D341Med (cell line): ENCODE measurements around the gene CLCN3.
"Not testable (repeated sequence)": the region's sequence is repeated elsewhere in the genome, so short reads cannot be mapped to it uniquely, and the experiment has no call there.

Experiments used
- DNase-seq: peaks from one replicate; pipeline ENCODE4 v3.0.0; 2012; ENCODE audit warnings: low spot score

The CLCN3 gene

DNA sequence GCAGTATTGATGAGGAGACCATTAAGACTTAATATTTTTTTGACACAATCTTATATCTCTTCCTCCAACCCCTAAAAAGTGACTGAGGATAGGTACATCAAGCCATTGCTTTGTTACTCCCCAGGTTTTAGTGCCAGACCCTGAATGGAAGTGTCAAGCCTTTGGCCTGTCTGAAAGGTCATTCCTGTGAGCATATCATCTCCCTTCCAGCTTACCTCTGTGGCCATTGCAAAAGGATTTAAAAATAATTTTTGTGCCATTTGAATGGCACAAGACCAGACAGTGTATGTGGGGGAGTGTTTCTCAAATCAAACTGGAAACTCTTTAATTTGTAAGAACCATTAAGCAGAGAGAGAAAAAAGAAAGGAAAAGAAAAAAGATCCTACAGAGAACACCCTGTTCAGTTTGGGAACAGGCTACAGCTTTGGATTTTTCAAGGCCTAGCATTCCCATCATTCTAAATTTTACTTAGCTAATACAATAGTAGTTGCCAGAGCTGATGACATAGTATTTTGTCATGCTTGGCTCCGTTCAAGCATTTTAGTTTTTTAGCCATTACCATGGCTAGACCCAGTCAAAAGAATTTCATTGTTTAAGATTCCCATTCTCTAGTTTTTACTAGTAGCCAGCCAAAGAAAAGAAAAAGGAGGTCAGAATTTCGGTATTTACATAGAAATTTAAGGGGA lies 87.7 kb downstream of the CLCN3 start:
- no peak for DNase-seq

DNA sequence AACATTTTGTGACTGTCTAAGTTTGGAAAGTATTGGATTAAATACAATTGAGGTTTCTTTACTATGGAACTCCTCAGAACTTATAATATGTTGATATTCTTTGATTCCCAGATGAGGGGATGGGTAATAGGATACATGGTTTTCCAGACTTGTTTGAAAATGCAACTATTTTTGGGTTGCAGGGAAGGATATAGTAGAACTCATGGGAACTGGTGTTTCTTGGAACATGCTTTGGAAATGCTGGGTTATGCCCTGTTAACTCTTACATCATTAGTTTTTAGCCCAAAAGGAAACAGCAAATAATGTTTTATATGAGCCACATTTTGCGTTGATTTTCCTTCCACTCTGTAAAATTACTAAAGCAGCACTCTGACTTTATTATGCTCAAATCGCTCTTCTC lies 95.4 kb downstream of the CLCN3 start:
- no peak for DNase-seq

DNA sequence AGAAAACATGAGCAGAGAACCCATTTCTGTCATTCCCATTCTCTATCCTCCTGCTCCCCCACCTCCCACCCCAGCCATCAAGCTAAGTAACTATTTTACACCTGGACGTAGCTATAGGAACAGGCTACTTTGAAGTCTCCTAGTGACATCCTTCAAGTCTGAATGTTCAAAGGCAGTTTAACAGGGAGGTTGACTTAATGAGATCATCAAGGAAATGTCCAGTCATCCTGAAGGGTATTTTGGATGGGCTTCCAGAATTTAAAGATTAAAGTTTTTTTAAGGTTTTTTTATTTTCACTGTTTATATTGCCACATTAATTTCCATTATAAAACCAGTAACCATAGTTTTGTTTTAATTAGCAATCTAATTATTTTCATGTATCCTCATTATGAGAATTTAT lies 96.3 kb downstream of the CLCN3 start:
- DNase-seq, result no peak

DNA sequence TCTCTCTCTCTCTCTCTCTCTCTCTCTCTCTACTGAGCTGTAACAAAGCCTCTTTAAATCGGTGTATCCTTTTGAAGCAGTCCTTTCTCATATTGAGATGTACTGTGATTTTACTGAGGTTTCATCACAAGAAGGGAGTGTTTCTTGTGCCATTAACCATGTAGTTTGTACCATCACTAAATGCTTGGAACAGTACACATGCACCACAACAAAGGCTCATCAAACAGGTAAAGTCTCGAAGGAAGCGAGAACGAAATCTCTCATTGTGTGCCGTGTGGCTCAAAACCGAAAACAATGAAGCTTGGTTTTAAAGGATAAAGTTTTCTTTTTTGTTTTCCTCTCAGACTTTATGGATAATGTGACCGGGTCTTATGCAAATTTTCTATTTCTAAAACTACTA lies 100.2 kb downstream of the CLCN3 start:
- DNase-seq, result no peak

DNA sequence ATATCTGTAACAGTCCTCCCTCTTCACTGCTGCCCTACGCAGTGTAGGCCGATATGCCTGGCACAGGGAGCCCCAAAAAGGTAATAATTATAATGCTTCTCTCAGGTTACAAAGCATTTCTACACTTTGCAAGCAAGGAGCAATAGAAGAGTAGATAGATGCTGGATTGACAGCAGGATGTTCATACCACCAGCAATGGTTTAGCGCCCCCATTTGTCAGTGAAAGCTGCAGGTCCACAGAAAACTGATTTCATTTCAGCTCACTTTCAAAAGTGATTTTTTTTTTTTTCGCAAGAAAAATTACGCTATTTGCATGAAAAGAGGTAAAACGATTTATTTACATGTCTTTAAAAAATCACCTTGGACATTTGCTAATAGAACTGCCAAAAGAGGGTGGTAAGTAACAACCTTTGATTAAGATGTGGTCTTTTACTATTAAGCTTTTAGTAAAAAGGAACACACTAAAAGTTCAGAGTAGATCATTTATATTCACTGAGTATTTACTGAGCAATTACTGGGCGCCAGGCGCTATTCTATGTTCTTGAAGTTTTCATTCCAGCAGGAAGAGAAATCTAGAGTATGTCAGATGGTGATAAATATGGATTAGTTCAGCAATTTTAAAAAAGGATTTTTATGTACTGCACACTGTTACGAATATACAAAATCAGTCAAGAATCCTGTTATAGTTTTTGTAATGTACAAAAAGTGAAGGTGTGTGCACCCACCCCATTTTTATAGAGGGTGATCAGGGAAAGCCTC lies 103.0 kb downstream of the CLCN3 start:
- peak; percentile 51 for DNase-seq

DNA sequence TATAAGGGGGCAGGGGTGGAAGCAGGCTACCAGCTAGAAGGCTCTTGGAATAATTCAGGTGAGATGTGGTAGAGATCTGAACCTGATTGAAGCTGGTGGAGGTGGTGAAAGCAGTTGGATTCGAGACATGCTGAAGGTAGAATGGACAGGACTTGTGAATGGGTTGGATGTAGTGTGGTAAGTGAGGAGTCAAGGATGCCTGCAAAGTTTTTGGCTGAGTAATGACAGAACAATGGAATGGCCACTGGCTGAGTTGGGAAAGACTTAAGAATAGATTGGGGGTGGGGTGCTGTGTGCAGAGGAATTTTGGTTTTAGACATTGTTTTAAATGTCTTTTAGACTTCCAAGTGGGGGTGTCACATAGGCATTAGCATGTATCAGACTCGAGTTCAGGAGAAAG lies 103.9 kb downstream of the CLCN3 start:
- DNase-seq, result no peak

DNA sequence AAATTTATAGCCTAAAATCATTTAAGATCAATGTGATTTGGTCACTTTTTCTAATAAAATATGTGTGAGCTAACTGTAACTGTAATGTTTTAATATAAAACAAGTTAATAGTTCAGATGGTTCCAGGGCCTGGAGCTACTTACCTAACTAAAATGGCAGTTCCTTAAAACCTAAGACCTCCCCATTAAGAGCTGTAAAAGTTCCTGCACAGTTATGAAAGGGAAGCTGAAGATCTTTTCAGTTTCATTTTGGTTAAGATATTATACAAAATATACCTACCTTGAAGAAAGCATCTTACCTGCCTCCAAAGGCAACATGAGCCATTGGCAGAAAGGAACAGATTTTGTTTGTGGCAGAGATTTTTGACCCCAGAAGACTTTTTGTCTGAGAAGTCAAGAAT lies 107.2 kb downstream of the CLCN3 start:
- no peak for DNase-seq

DNA sequence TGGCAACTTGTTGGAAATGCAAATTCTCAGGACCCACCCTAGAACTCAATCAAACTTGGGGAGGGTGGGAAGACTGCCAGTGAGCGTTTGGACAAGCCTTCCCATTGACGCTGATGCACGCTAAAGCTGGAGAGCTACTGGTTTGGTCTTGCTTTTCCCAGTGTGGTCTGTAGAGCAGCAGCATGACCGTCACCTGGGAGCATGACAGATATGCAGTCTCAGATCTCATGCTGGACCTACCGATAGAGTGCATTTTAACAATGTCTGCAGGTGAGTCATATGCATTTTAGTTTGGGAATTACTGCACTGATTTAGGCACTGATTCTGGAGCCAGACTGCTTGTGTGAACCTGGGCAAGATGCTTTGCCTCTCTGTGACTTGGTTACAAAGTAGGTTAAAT lies 110.2 kb downstream of the CLCN3 start:
- no peak for DNase-seq

DNA sequence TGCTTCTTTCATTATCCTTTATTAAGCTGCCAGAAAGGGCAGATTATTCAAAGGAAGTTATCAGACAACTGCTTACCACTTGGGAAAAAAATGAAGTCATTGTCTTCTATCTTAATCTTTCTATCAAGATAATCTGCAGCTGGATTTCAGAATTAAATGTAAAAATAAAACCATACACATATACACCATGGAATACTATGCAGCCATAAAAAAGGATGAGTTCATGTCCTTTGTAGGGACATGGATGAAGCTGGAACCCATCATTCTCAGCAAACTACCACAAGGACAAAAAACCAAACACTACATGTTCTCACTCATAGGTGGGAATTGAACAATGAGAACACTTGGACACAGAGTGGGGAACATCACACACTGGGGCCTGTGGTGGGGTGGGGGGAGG lies 118.2 kb downstream of the CLCN3 start:
- not testable (repeated sequence) for DNase-seq

DNA sequence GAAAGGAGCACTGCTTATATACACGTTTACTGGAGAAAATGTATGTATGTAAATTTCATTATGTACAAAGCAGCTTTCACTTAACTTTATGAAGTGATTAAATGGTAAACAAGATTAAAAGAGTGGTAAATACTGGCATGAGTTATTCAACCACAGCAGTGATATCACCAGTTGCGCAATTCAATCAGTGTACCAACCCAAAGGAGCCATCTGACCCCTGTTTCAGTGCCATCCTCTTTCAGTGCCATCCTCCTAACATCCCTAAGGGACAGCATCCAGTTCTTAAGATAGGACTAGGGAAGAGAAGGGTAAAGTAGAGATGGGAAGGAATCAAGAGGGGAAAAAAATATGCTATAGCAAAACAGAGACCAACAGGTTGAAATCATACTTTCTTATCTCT lies 121.2 kb downstream of the CLCN3 start:
- DNase-seq, result no peak

DNA sequence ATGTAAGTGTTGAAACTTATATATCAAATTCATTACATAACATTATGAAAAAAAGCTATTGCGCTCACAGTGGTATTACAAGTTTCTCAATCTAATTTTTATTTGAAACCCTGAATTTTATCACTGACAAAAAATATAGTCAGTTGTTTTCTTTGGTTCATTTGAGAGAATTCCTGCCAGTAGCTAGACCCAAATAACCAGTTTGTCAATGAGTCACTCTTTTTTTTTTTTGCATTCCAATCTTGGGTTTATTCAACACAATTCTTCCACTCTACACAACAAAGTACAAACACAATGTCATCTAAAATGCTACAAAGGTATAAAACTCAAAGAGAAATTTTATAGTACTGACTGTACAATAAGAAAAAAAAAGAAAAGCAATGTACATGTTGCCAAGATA lies 124.2 kb downstream of the CLCN3 start:
- no peak for DNase-seq

DNA sequence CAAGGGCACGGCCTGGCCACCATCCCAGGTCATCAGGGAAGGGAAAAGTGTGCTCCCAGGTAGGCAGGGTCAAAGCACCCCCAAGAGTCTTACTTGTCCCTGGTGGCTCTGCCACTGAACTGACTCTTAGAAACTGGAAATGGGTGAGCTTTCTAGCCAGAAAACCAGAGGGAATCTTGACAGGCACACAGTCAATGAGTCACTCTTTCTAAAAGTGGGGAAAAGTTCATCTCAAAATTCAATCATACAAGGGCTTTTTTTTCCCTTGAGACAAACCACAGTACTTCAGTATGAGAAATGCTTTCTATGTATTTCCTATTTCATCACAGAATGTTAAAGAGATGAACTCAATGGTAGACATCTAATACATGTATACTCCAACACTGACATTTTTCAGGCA lies 124.9 kb downstream of the CLCN3 start:
- DNase-seq, result no peak

DNA sequence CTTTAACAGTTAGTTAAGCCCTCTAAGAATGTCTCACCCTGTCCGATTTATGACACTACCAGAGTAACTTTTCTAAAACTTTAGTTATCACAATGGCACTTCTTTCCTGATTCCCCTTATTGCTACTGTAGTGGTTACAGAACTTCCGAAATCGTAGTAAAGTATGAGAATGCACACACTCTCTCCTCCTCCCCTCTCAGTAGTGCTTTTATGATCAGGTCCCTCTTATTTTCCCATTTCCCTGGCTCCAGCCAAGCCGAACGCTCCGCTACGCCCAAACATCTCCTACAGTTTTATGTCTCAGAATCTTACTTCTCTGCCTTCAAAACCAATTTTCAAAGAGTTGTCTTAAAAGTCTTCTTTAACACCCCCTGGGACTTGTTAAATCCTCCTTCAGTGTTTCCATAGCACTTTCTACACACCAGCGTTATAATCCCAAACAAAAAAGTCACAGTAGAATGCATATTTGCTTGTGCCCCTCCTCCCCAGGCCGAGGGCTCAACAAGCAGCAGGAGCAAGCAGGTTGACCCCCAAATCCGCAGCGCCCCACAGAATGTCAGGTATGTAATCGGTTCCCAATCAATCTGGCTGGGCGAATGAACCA lies 136.7 kb downstream of the CLCN3 start:
- DNase-seq, result no peak

DNA sequence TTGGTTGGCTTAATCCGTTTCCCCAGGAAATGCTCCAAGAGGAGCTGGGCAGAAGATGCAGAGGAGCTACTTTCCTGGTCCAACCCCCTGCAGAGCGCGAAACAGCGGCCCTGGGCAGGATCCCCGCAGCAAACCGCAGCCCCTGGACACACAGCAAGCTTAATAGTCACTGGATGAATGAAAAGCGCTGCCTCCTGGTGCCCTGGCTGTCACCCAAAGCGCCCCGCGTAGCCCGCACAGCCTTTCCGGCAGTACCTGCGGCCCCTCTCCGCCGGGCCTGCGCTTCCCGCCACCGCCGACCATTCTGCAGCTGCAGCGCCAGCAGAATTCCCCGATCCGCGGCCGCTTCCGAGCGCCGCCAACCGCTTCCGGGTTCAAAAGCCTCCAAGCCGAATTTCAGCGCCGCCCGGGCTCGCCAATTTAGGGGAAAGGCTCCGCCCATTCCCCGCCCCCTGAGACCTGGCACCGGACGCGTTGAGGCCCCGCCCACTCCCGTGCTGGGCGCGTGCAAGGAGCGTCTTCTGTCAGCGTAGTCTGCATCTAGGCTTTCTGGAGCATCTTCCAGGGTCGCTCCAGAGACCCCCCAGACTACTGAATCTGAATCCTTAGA lies 137.3 kb downstream of the CLCN3 start, which contains the start of gene HPF1:
Gene HPF1, minus strand, starts transcription at position 370 of the 610 bp plus-strand sequence. Its CDS starts 67 bp downstream, at position 303.
- DNase-seq, result peak; percentile 96

DNA sequence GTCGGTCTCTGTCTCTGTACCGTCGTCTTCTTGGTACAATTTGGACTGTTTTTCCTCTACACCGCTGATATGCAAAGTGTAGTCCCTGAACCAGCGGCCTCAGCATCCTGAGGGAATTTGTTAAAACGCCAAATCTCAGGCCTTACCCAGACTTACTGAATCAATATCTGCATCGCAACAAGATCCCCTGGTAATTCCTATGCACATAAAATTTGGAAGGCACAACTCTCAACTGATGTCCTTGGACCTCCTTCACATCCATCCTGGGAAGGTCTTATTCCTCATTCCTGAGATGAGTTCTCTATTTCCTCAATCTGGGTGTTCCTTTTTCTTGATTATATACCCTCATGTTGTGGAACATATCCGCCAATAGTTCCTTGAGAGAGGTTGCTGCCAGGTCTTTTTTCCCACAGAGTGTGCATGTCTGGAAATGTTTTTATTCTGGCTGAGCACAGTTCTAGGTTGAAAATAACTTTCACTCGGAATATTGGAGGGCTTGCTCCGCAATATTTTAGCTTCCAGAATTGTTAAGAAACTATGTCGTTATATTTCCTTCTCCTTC lies 138.1 kb downstream of the CLCN3 start:
- no peak for DNase-seq

DNA sequence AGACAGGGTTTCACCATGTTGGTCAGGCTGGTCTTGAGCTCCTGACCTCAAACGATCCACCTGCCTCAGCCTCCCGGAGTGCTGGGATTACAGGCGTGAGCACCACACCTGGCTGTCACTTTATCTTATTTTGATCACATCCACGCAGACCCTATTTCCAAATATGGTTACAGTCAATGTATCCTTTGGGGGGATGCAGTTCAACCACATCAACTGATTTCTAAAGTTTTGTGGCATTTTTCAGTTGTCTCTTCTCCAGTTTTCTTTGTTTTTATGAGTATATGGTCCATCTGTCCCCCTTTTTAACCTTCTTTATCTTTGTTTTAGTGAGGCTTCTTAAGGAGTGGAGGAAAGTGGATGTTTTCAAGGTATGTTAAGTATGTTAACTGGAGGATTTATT lies 141.5 kb downstream of the CLCN3 start:
- no peak for DNase-seq

DNA sequence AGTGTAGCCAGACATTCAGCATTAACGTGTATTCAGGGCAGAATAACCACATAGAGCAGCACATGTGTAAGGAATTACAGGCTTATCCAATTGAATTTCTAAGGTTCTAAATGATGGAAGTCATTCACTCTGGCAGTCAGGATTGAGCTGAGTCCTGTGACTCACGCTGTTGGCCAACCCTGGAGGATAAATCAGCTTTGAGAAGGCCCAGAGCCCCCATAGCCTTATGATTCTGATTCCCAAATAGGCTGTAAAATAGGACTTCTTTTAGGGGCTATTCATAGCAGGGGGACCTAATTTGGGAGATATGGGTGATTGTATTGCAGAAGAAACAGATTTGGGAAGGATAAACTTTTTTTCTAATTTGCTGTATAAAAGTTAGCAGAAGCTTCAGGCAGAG lies 145.5 kb downstream of the CLCN3 start:
- no peak for DNase-seq

DNA sequence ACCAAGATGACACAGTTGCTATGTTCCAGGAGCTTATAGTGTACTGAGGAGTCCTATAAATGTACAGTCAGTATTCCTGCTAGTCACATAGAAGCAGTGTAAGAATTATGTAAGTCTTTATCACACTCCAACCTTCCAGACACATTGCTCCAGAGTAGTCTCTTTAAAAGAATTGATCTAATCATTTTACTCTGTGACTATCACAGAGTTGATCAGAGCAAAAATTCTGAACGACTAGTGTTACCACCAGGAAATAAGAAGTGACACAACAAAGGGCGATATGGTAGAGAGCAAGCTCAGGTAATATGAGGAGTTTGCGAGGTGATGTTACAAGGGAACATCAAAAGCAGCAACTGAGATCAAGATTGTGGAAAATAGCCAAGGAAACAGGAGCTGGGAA lies 146.4 kb downstream of the CLCN3 start:
- no peak for DNase-seq

DNA sequence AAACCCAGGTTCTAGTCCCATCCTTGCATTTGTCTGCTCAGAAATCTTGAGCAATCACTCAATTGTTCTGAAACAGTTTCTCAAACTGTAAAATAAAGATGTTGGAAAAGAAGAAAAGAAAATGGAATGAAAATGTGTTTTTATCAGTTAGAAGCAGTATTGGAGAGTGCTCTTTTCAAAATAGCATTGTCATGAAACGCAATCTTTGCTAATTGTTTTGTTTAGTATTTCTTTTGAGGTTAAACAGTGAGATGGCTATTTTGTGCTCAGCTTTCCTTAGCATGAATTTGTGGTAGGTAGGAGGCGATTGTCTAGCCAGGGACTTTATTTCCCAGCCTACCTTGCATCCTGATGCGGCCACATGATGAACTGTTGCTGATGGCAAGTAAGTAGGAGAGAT lies 148.0 kb downstream of the CLCN3 start:
- no peak for DNase-seq

DNA sequence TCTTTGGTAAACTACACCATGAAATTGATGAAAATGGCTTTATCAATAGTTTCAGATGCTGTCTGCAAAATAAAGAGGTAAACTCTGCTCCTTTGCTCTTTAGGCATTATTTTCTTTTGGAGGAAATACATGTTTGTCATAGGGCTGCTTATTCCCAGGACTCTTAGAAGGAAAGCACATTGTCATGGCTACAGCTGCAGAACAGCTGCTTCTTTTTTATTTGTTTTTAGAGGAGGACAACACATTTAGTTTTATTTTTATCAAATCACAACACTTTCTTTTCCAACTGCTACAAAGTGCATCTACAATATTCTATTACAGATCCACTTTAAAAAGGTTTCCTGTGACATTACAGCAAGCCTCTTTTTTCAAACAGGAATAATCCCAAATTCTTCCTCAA lies 150.0 kb downstream of the CLCN3 start:
- no peak for DNase-seq

DNA sequence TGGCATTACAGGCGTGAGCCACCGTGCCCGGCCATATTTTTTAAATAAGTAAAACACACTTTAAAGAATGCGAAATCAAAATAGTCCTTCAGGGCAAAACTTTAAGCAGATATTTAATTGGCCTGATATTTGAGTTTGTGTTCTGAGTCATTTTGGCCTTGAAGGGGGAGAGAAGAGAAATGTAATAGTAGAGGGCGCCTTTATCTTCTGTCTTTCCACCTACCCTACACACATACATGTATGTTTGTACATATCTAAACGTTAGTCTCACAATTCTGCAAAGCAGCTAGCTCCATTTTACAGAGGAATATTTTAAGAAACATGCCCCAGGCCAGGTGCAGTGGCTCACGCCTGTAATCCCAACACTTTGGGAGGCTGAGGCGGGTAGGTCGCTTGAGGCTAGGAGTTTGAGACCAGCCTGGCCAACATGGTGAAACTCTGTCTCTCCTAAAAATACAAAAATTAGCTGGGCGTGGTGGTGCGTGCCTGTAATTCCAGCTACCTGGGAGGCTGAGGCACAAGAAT lies 151.2 kb downstream of the CLCN3 start:
- DNase-seq, result not testable (repeated sequence)
